Mammary epithelial cell (primary cell): Measurements from ENCODE around the gene AKAP13.

Experiments
- CTCF ChIP-seq, 2 donors: IDR thresholded peaks in 1 of 2; conservative IDR thresholded peaks in 1 of 2; 2 replicates each; pipeline ENCODE4 v1.5.1; 2011 to 2012; ENCODE audit warnings: inconsistent platforms in 2 of 2, low read length in 2 of 2, mild to moderate bottlenecking in 2 of 2, control low read depth in 1 of 2, low read depth in 1 of 2; ENCODE audit not compliant: insufficient read depth in 1 of 2; ENCODE audit errors: extremely low read depth in 1 of 2
- EZH2 ChIP-seq: IDR thresholded peaks from 2 replicates; pipeline ENCODE4 v1.6.1; 2012; ENCODE audit warnings: low read length, inconsistent platforms, borderline replicate concordance

GRCh38 chr15:85609492-85609891 is 229.1 kb downstream of the AKAP13 start:
- TF ChIP-seq CTCF (conservative IDR thresholded peaks at IDR 0.05 in 1 of 2, IDR thresholded peaks at IDR 0.05 in 1 of 2; ENCODE audit: extremely low read depth in 1 of 2, insufficient read depth in 1 of 2, low read depth in 1 of 2, low read length in 2 of 2), result no peak
- no peak for TF ChIP-seq EZH2
